GM12878 (cell line): ENCODE measurements around the gene PTP4A1. TPM values are rescaled to one million over a fixed set of nuclear protein-coding genes. Genes with fewer than 3 reads are reported as not detected.

Source experiments
- ATF7 ChIP-seq: fragments of 450-650 bp; IDR thresholded peaks from 2 replicates; pipeline ENCODE4 v1.6.1; 2016; ENCODE audit warnings: low read depth, mild to moderate bottlenecking
- BCL11A ChIP-seq: IDR thresholded peaks from 2 replicates; pipeline ENCODE4 v1.6.1; 2011; ENCODE audit warnings: low read depth, low read length
- BRCA1 ChIP-seq: IDR thresholded peaks from 2 replicates; pipeline ENCODE4 v1.6.1; 2011; ENCODE audit warnings: low read depth, low read length, improper control_type of control experiment
- DPF2 ChIP-seq: fragments of 450-650 bp; IDR thresholded peaks from 2 replicates; pipeline ENCODE4 v1.6.1; 2017; ENCODE audit warnings: mild to moderate bottlenecking
- EZH2 ChIP-seq: IDR thresholded peaks from 2 replicates; pipeline ENCODE4 v1.6.1; 2012; ENCODE audit warnings: low read depth, mild to moderate bottlenecking, control low read depth, inconsistent platforms, low read length, borderline replicate concordance; ENCODE audit not compliant: control insufficient read depth
- HCFC1 ChIP-seq: fragments of 150-350 bp; IDR thresholded peaks from 2 replicates; pipeline ENCODE4 v1.6.1; 2014; ENCODE audit warnings: low read length
- IKZF1 ChIP-seq: fragments of 450-650 bp; conservative IDR thresholded peaks from 2 replicates; pipeline ENCODE4 v1.6.1; 2017; ENCODE audit warnings: antibody characterized with exemption, mild to moderate bottlenecking
- KAT2A ChIP-seq: conservative IDR thresholded peaks from 2 replicates; pipeline ENCODE4 v1.6.1; 2011; ENCODE audit warnings: low read depth, low read length; ENCODE audit not compliant: control insufficient read depth
- MXI1 ChIP-seq: fragments of 150-350 bp; IDR thresholded peaks from 2 replicates; pipeline ENCODE4 v1.6.1; 2011; ENCODE audit warnings: low read depth, mild to moderate bottlenecking, inconsistent platforms, low read length, improper control_type of control experiment
- MYC ChIP-seq: IDR thresholded peaks from 2 replicates; pipeline ENCODE4 v1.6.1; 2011; ENCODE audit warnings: mild to moderate bottlenecking, low read length, moderate library complexity, inconsistent platforms; ENCODE audit not compliant: insufficient read depth, insufficient replicate concordance, insufficient read length, severe bottlenecking
- REST ChIP-seq: IDR thresholded peaks from 2 replicates; pipeline ENCODE4 v1.6.1; 2012; ENCODE audit warnings: mild to moderate bottlenecking, low read depth, low read length
- SIN3A ChIP-seq: IDR thresholded peaks from 2 replicates; pipeline ENCODE4 v1.6.1; 2012; ENCODE audit warnings: low read depth, low read length, improper control_type of control experiment
- SMC3 ChIP-seq: IDR thresholded peaks from 2 replicates; pipeline ENCODE4 v1.6.1; 2011; ENCODE audit warnings: low read length, improper control_type of control experiment, borderline replicate concordance
- SRF ChIP-seq, 2 experiments: IDR thresholded peaks; 2 replicates each; pipeline ENCODE4 v1.6.1; 2011; ENCODE audit warnings: low read depth in 2 of 2, low read length in 2 of 2, mild to moderate bottlenecking in 1 of 2, moderate library complexity in 1 of 2
- USF1 ChIP-seq: IDR thresholded peaks from 2 replicates; pipeline ENCODE4 v1.6.1; 2011; ENCODE audit warnings: borderline replicate concordance, low read depth, mild to moderate bottlenecking, moderate library complexity, mixed read lengths, low read length; ENCODE audit not compliant: insufficient read depth; ENCODE audit errors: extremely low read length
- YY1 ChIP-seq: IDR thresholded peaks from 2 replicates; pipeline ENCODE4 v1.6.1; 2011; ENCODE audit warnings: low read depth, mild to moderate bottlenecking, low read length
- ZNF207 ChIP-seq: fragments of 450-650 bp; IDR thresholded peaks from 2 replicates; pipeline ENCODE4 v1.6.1; 2014; ENCODE audit warnings: antibody characterized with exemption, mild to moderate bottlenecking, borderline replicate concordance
- ZNF622 ChIP-seq: fragments of 450-650 bp; IDR thresholded peaks from 2 replicates; pipeline ENCODE4 v1.6.1; 2017; ENCODE audit warnings: mild to moderate bottlenecking, inconsistent platforms
- polyA plus RNA-seq, 11 experiments: library from polyadenylated mRNA; depleted of rRNA in 4 of 11; unstranded in 6 of 11; stranded (reverse) in 5 of 11; fragments of >200 nt; fragmentation: Nextera tagmentation in 4 of 11; fragmentation: Illumina TruSeq in 1 of 11; extraction: Ambion mirVana in 4 of 11; extraction: Trizol in 1 of 11; gene quantifications; 1 replicate in 1 of 11; 2 replicates in 10 of 11; pipeline versions ENCODE4 v1.2.1 to v1.2.3, GENCODE V29; 2011 to 2016; ENCODE audit warnings: inconsistent platforms in 2 of 11, missing spikeins in 2 of 11, low read depth in 1 of 11
- total RNA-seq, 4 experiments: library from RNA; depleted of rRNA in 3 of 4; stranded (reverse); fragments of >200 nt in 3 of 4; fragmentation: Illumina TruSeq in 1 of 4; extraction: Trizol in 1 of 4; gene quantifications; 2 replicates each; pipeline versions ENCODE4 v1.2.1 to v1.2.3, GENCODE V29; 2013 to 2021
- TF ChIP-seq, protein P1 (sequence below): fragments of 450-650 bp; formaldehyde crosslinking; IDR thresholded peaks from 2 replicates; pipeline ENCODE4 v1.4.0; 2022; ENCODE audit warnings: mild to moderate bottlenecking, moderate library complexity
- TF ChIP-seq, protein P2 (sequence below): fragments of 450-650 bp; IDR thresholded peaks from 2 replicates; pipeline ENCODE4 v1.6.1; 2017; ENCODE audit warnings: low read depth, mild to moderate bottlenecking, moderate library complexity

PTP4A1 gene
- total and polyA plus RNA-seq, 10 of the 15 experiments (the other 5 are each of a cell fraction or from before 2014, with no cell fraction given), result 8.5 to 190 (median 46.4) TPM; not detected in 2

DNA sequence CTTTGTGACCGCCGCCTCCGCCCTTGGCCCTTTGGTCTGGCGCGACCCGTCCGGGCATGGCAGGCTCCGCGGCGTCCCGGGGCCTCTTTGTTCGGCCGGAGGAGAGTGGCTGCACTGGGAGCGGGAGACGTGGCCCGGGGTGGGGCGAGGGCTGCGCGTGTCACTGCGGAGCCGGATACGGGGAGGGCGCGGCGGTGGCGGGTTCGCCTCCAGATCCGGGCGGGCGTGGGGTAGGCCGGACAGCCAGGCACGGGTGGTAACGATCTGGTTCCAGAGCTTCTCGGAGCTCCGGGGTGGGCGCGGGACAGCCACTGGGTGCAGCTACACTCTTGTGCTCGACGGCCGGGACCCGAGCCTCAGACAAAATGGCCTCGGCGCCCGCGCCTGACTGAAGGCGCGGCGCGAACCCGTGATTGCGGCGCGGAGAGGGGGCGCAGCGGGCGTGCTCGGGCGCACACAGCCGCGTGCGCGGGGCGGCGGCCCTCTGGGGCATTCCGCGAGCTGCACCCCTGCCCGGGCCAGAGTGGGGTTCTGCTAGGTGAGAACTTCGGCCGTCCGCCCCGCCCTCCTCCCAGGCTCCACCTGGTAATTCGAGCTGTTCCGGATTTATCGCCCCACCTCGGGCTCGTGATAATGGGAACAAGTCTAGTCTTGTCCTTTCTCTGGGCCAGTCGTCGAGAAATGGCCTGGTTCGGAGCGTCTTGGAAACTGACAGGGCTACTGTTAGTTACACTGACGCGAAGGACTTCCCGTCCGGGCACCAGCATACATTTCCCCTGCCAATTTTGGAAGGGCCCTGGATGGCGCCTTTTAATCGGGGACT is 1.0 kb downstream of the PTP4A1 start (continued):
- TF ChIP-seq, protein P1, sequence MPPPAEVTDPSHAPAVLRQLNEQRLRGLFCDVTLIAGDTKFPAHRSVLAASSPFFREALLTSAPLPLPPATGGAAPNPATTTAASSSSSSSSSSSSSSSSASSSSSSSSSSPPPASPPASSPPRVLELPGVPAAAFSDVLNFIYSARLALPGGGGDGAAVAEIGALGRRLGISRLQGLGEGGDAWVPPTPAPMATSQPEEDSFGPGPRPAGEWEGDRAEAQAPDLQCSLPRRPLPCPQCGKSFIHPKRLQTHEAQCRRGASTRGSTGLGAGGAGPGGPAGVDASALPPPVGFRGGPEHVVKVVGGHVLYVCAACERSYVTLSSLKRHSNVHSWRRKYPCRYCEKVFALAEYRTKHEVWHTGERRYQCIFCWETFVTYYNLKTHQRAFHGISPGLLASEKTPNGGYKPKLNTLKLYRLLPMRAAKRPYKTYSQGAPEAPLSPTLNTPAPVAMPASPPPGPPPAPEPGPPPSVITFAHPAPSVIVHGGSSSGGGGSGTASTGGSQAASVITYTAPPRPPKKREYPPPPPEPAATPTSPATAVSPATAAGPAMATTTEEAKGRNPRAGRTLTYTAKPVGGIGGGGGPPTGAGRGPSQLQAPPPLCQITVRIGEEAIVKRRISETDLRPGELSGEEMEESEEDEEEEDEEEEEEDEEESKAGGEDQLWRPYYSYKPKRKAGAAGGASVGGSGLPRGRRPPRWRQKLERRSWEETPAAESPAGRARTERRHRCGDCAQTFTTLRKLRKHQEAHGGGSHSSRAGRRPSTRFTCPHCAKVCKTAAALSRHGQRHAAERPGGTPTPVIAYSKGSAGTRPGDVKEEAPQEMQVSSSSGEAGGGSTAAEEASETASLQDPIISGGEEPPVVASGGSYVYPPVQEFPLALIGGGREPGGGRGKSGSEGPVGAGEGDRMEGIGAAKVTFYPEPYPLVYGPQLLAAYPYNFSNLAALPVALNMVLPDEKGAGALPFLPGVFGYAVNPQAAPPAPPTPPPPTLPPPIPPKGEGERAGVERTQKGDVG (CRISPR knock-in tag), result no peak
- TF ChIP-seq REST (no peak), DPF2 (peak; percentile 42; the same call in 1 of the 2 replicates), USF1 (no peak), ZNF622 (no peak), YY1 (peak; percentile 92), ATF7 (no peak), BRCA1 (no peak; the same call in 1 of the 2 replicates), MXI1 (peak; percentile 56), SMC3 (no peak), BCL11A (no peak), KAT2A (no peak), EZH2 (no peak), IKZF1 (peak; percentile 78), SIN3A (no peak; the same call in 1 of the 2 replicates), SRF (IDR thresholded peaks at IDR 0.05; ENCODE audit: low read depth in 2 of 2, low read length in 2 of 2) (no peak), HCFC1 (no peak; the same call in 1 of the 2 replicates), ZNF207 (peak; percentile 83), MYC (peak; percentile 87)
- TF ChIP-seq, protein P2, sequence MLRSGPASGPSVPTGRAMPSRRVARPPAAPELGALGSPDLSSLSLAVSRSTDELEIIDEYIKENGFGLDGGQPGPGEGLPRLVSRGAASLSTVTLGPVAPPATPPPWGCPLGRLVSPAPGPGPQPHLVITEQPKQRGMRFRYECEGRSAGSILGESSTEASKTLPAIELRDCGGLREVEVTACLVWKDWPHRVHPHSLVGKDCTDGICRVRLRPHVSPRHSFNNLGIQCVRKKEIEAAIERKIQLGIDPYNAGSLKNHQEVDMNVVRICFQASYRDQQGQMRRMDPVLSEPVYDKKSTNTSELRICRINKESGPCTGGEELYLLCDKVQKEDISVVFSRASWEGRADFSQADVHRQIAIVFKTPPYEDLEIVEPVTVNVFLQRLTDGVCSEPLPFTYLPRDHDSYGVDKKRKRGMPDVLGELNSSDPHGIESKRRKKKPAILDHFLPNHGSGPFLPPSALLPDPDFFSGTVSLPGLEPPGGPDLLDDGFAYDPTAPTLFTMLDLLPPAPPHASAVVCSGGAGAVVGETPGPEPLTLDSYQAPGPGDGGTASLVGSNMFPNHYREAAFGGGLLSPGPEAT, result peak; percentile 21; the same call in 1 of the 2 replicates
